Measurements from ENCODE around the gene AGTRAP. TPM values are rescaled to one million over a fixed set of nuclear protein-coding genes. Genes with fewer than 3 reads are reported as not detected.

The AGTRAP gene
- total and polyA plus RNA-seq, 2 of the 8 experiments (the other 6 are each of a cell fraction or from before 2014, with no cell fraction given), result 69.7 to 192 TPM

- Histone ChIP-seq H4K8ac (ENCODE audit: extremely low read depth, insufficient read depth, low read length) (no peak overlapping the region), H3K36me3 (ENCODE audit: control insufficient read depth in 2 of 4, insufficient read depth in 4 of 4, low read length in 3 of 4) (no peaks in the 10 kb centered on the region), H3K23me2 (ENCODE audit: low read depth, low read length) (no peaks in the 10 kb centered on the region), H2AFZ (ENCODE audit: low read length) (no peak overlapping the region), H3K4me3 (ENCODE audit: extremely low read depth in 1 of 4, insufficient read depth in 2 of 4, low read depth in 3 of 4, low read length in 4 of 4) (no peak overlapping the region), H2BK5ac (ENCODE audit: low read depth, low read length) (no peak overlapping the region), H2BK120ac (replicated peaks; ENCODE audit: low read depth, low read length) (no peak overlapping the region), H4K91ac (replicated peaks; ENCODE audit: insufficient read length, low read length) (no peak overlapping the region), H2BK15ac (ENCODE audit: low read length) (no peak overlapping the region), H3K9ac (replicated peaks in 1 of 4; ENCODE audit: extremely low read depth in 1 of 4, low read depth in 3 of 4, low read length in 3 of 4) (no peak overlapping the region), H4K20me1 (replicated peaks in 1 of 2; ENCODE audit: control insufficient read depth in 1 of 2, insufficient read depth in 2 of 2, low read length in 2 of 2) (no peaks in the 10 kb centered on the region), H3K4ac (replicated peaks; ENCODE audit: insufficient read length, low read depth, low read length) (no peak overlapping the region), H3K79me2 (ENCODE audit: control insufficient read depth in 1 of 2, insufficient read depth in 2 of 2, low read length in 2 of 2) (no peaks in the 10 kb centered on the region), H2BK12ac (ENCODE audit: low read depth, low read length) (no peak overlapping the region), H3K4me2 (ENCODE audit: insufficient read depth in 1 of 2, low read depth in 2 of 2, low read length in 2 of 2) (no peak overlapping the region), H2BK20ac (ENCODE audit: low read length) (no peak overlapping the region), H3K27me3 (replicated peaks in 1 of 4; ENCODE audit: control insufficient read depth in 3 of 4, extremely low read depth in 1 of 4, insufficient read depth in 3 of 4, low read length in 3 of 4) (no peaks in the 10 kb centered on the region), H3K4me1 (replicated peaks in 1 of 4; ENCODE audit: control insufficient read depth in 3 of 4, insufficient read depth in 4 of 4, low read length in 3 of 4) (no peaks in the 10 kb centered on the region), H2AK5ac (ENCODE audit: low read depth, low read length) (no peak overlapping the region), H3K18ac (ENCODE audit: extremely low read depth, low read length) (no peak overlapping the region), H3K14ac (ENCODE audit: insufficient read length) (no peak overlapping the region), H3K23ac (ENCODE audit: insufficient read length) (no peak overlapping the region), H3K27ac (ENCODE audit: low read depth, low read length) (no peak overlapping the region), H3K9me3 (ENCODE audit: insufficient read depth in 2 of 2, low read depth in 1 of 2, low read length in 1 of 2) (no peaks in the 10 kb centered on the region), H3K56ac (replicated peaks; ENCODE audit: insufficient read length, low read depth, low read length) (no peak overlapping the region), H4K5ac (ENCODE audit: insufficient read length, low read depth, low read length) (no peak overlapping the region), H3K79me1 (ENCODE audit: low read depth, low read length) (no peaks in the 10 kb centered on the region)
- TF ChIP-seq SRF (IDR thresholded peaks at IDR 0.05; ENCODE audit: low read depth, low read length) (no peak), BCL11A (IDR thresholded peaks at IDR 0.05; ENCODE audit: low read depth in 2 of 2, low read length in 2 of 2) (no peak), CTBP2 (IDR thresholded peaks at IDR 0.05; ENCODE audit: borderline replicate concordance, insufficient read depth, insufficient read length, low read length) (no peak)
- CTCF ChIA-PET (ENCODE audit: partially characterized antibody), result interaction anchor here (1.4 to 2.9 kb wide), 3 partner anchors 11 to 111 kb away, joined by 3 to 16 read pairs (median 9); partner anchors contain the start of gene FBXO6
- DNase-seq (ENCODE audit: low read depth in 1 of 2, low spot score in 2 of 2), result no peak
- no peak for FAIRE-seq
- POLR2A ChIA-PET (ENCODE audit: partially characterized antibody), result interaction anchor here (1.1 to 1.5 kb wide), 3 partner anchors 14 to 196 kb away, joined by 3 to 4 read pairs (median 3); no protein-coding TSS in a partner anchor
- 88% methylated on average over 9 of the region's 9 CpGs; no CpG with 5 or more reads in 1 of the 2 experiments for WGBS, 2 experiments (ENCODE audit: extremely low coverage in 1 of 2, insufficient coverage in 1 of 2, insufficient read length in 1 of 2, insufficient replicate concordance in 2 of 2, low coverage in 1 of 2, low lambda C conversion rate in 2 of 2, missing lambda C conversion rate in 1 of 2)
Measured at GRCh38 chr1:11774753-11775152, 38.8 kb downstream of the AGTRAP start.

All from H1 (cell line).